Measurements from ENCODE around the gene PIBF1.

PIBF1 gene

GRCh38 chr13:72998012-72998411 lies 216.1 kb downstream of the PIBF1 start:
- TF ChIP-seq FOXP2 (optimal IDR thresholded peaks at IDR 0.05; ENCODE audit: control extremely low read depth, extremely low read length, insufficient read depth), result no peak
- TF ChIP-seq POLR2AphosphoS5 (IDR thresholded peaks at IDR 0.05; ENCODE audit: borderline replicate concordance, low read depth, low read length), result no peak
- no peak for TF ChIP-seq EZH2 (IDR thresholded peaks at IDR 0.05)
- DNase-seq (ENCODE audit: low read depth, low spot score), result no peak
- no peaks in the 10 kb centered on the region for H3K9me3 ChIP-seq (ENCODE audit: low read depth, low read length)
- H3K4me3 ChIP-seq, result no peak overlapping the region
- H3K36me3 ChIP-seq (ENCODE audit: insufficient read depth, low read length), result no peaks in the 10 kb centered on the region
- H3K9ac ChIP-seq (ENCODE audit: insufficient read length), result no peak overlapping the region
- no peak overlapping the region for H3K27ac ChIP-seq

GRCh38 chr13:73000027-73000674 lies 218.2 kb downstream of the PIBF1 start:
- H3K9ac ChIP-seq (ENCODE audit: insufficient read length), result no peak overlapping the region
- H3K27ac ChIP-seq, result no peak overlapping the region
- no peak overlapping the region for H3K4me3 ChIP-seq
- no peak for DNase-seq (ENCODE audit: low read depth, low spot score)
- no peaks in the 10 kb centered on the region for H3K36me3 ChIP-seq (ENCODE audit: insufficient read depth, low read length)
- H3K9me3 ChIP-seq (ENCODE audit: low read depth, low read length), result no peaks in the 10 kb centered on the region
- TF ChIP-seq EZH2 (IDR thresholded peaks at IDR 0.05), result no peak
- no peak for TF ChIP-seq FOXP2 (optimal IDR thresholded peaks at IDR 0.05; ENCODE audit: control extremely low read depth, extremely low read length, insufficient read depth)
- no peak for TF ChIP-seq POLR2AphosphoS5 (IDR thresholded peaks at IDR 0.05; ENCODE audit: borderline replicate concordance, low read depth, low read length)

- Histone ChIP-seq H3K9me3 (ENCODE audit: low read depth, low read length) (no peaks in the 10 kb centered on the region), H3K36me3 (ENCODE audit: insufficient read depth, low read length) (no peaks in the 10 kb centered on the region), H3K9ac (ENCODE audit: insufficient read length) (no peak overlapping the region), H3K4me3 (no peak overlapping the region), H3K27ac (no peak overlapping the region)
- no peak for DNase-seq (ENCODE audit: low read depth, low spot score)
- TF ChIP-seq EZH2 (IDR thresholded peaks at IDR 0.05) (no peak), POLR2AphosphoS5 (IDR thresholded peaks at IDR 0.05; ENCODE audit: borderline replicate concordance, low read depth, low read length) (no peak), FOXP2 (optimal IDR thresholded peaks at IDR 0.05; ENCODE audit: control extremely low read depth, extremely low read length, insufficient read depth) (no peak)
These were observed 220.0 kb downstream of the PIBF1 start for GRCh38 chr13:73001971-73002370.

- TF ChIP-seq EZH2 (IDR thresholded peaks at IDR 0.05), result no peak
- no peak for TF ChIP-seq POLR2AphosphoS5 (IDR thresholded peaks at IDR 0.05; ENCODE audit: borderline replicate concordance, low read depth, low read length)
- no peak for TF ChIP-seq FOXP2 (optimal IDR thresholded peaks at IDR 0.05; ENCODE audit: control extremely low read depth, extremely low read length, insufficient read depth)
- H3K9ac ChIP-seq (ENCODE audit: insufficient read length), result no peak overlapping the region
- H3K9me3 ChIP-seq (ENCODE audit: low read depth, low read length), result no peaks in the 10 kb centered on the region
- H3K36me3 ChIP-seq (ENCODE audit: insufficient read depth, low read length), result no peaks in the 10 kb centered on the region
- no peak overlapping the region for H3K27ac ChIP-seq
- H3K4me3 ChIP-seq, result no peak overlapping the region
- DNase-seq (ENCODE audit: low read depth, low spot score), result no peak
These were observed 229.8 kb downstream of the PIBF1 start for GRCh38 chr13:73011751-73012150.

GRCh38 chr13:73015805-73016204 lies 233.9 kb downstream of the PIBF1 start:
- no peak for DNase-seq (ENCODE audit: low read depth, low spot score)
- Histone ChIP-seq H3K36me3 (ENCODE audit: insufficient read depth, low read length) (0 out of 2 replicates have a peak, but pooled peaks cover 6% of the 10 kb centered on the region), H3K9me3 (ENCODE audit: low read depth, low read length) (no peaks in the 10 kb centered on the region), H3K27ac (no peak overlapping the region), H3K4me3 (no peak overlapping the region), H3K9ac (ENCODE audit: insufficient read length) (no peak overlapping the region)
- TF ChIP-seq FOXP2 (optimal IDR thresholded peaks at IDR 0.05; ENCODE audit: control extremely low read depth, extremely low read length, insufficient read depth) (no peak), POLR2AphosphoS5 (IDR thresholded peaks at IDR 0.05; ENCODE audit: borderline replicate concordance, low read depth, low read length) (no peak), EZH2 (IDR thresholded peaks at IDR 0.05) (no peak)

GRCh38 chr13:73018336-73018735 lies 236.4 kb downstream of the PIBF1 start:
- TF ChIP-seq POLR2AphosphoS5 (IDR thresholded peaks at IDR 0.05; ENCODE audit: borderline replicate concordance, low read depth, low read length), result no peak
- no peak for TF ChIP-seq FOXP2 (optimal IDR thresholded peaks at IDR 0.05; ENCODE audit: control extremely low read depth, extremely low read length, insufficient read depth)
- TF ChIP-seq EZH2 (IDR thresholded peaks at IDR 0.05), result no peak
- Histone ChIP-seq H3K9me3 (ENCODE audit: low read depth, low read length) (no peaks in the 10 kb centered on the region), H3K9ac (ENCODE audit: insufficient read length) (no peak overlapping the region), H3K27ac (no peak overlapping the region), H3K4me3 (no peak overlapping the region), H3K36me3 (ENCODE audit: insufficient read depth, low read length) (0 out of 2 replicates have a peak, but pooled peaks cover 6% of the 10 kb centered on the region)
- no peak for DNase-seq (ENCODE audit: low read depth, low spot score)

GRCh38 chr13:73025217-73026012 lies 243.5 kb downstream of the PIBF1 start:
- DNase-seq (ENCODE audit: low read depth, low spot score), result no peak
- Histone ChIP-seq H3K27ac (no peak overlapping the region), H3K9me3 (ENCODE audit: low read depth, low read length) (no peaks in the 10 kb centered on the region), H3K4me3 (no peak overlapping the region), H3K36me3 (ENCODE audit: insufficient read depth, low read length) (no peaks in the 10 kb centered on the region), H3K9ac (ENCODE audit: insufficient read length) (no peak overlapping the region)
- TF ChIP-seq POLR2AphosphoS5 (IDR thresholded peaks at IDR 0.05; ENCODE audit: borderline replicate concordance, low read depth, low read length), result no peak
- TF ChIP-seq FOXP2 (optimal IDR thresholded peaks at IDR 0.05; ENCODE audit: control extremely low read depth, extremely low read length, insufficient read depth), result no peak

- Histone ChIP-seq H3K27ac (no peak overlapping the region), H3K9ac (ENCODE audit: insufficient read length) (no peak overlapping the region), H3K4me3 (no peak overlapping the region), H3K36me3 (ENCODE audit: insufficient read depth, low read length) (no peaks in the 10 kb centered on the region), H3K9me3 (ENCODE audit: low read depth, low read length) (no peaks in the 10 kb centered on the region)
- DNase-seq (ENCODE audit: low read depth, low spot score), result no peak
- no peak for TF ChIP-seq EZH2 (IDR thresholded peaks at IDR 0.05)
- TF ChIP-seq POLR2AphosphoS5 (IDR thresholded peaks at IDR 0.05; ENCODE audit: borderline replicate concordance, low read depth, low read length), result no peak
- TF ChIP-seq FOXP2 (optimal IDR thresholded peaks at IDR 0.05; ENCODE audit: control extremely low read depth, extremely low read length, insufficient read depth), result no peak
These were observed 253.0 kb downstream of the PIBF1 start for GRCh38 chr13:73034901-73035300.

Measured in SK-N-MC (cell line).